GM21515 (cell line): ENCODE measurements around the gene PHETA1.

Source experiments
- ATAC-seq: cut with Tn5 transposase; IDR thresholded peaks from one replicate; pipeline ENCODE4 v1.9.1; 2021; ENCODE audit not compliant: unreplicated experiment

PHETA1 gene

DNA sequence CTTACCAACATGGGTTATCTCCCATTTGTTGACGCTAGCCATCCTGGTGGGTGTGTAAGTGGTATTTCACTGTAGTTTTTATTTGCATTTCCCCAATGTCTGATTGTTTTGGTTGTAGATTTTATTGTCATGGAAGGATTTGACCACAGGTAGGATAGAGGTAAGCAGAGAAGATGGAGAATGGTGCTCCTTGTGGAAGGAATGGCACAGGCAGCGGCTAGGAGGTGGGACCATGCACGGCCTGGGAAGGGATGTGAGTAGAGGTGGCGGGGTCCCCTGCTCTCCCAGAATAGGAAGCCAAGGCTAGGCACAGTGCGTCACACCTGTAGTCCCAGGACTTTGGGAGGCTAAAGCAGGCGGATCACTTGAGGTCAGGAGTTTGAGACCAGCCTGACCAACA, 41.4 kb downstream of the PHETA1 start:
- ATAC-seq, result no peak

DNA sequence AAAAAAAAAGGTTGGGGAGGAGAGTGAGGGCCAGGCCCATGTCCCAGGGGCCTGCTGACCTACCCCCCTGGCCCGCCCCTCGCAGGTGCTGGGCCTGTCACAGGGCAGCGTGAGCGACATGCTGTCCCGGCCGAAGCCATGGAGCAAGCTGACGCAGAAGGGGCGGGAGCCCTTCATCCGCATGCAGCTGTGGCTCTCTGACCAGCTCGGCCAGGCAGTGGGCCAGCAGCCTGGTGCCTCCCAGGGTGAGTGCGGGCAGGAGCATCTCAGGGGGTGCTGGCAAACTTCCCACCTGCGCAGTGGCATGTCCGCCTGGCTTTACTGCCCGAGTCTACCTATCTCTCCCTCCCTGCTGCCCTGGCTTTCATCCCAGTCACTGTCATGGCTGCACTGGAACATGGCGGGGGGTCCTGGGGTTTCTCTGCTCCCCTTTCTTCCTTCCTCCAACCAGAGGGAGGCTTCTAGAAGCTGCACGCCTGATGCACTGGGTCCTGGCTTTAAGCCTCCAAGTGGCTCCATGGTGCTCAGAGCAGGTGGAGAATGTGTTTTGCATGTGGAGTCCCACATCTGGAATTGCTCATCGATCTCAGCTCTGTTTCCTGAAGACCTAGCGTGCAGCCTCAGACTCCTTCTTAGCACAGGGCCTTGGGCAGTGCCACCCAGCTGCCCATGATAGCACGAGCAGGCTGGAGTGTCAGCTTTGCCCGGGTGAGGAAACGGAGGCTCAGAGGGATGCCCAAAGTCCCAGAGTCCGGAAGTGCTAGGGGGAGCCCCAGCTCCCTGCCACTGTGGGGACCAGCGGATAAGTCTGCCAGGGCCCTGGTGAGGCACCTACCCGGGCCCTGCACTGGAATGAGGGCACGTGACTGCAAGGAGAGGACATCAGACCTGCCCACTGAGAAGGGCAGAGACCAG, 46.3 kb downstream of the PHETA1 start:
- ATAC-seq, result no peak

DNA sequence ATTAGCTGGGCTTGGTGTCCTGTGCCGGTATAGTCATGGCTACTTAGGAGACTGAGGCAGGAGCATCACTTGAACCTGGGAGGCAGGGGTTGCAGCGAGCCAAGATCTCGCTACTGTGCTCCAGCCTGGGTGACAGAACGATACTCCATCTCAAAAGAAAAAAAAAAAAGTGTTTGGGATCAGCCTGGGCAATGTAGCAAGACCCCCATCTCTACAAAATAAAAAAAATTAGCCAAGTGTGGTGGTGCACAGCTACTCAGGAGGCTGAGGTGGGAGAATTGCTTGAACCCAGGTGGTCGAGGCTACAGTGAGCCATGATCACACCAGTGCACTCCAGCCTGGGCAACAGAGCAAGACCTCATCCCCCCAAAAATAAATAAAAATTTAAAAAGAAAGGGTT, 47.6 kb downstream of the PHETA1 start:
- no peak for ATAC-seq

DNA sequence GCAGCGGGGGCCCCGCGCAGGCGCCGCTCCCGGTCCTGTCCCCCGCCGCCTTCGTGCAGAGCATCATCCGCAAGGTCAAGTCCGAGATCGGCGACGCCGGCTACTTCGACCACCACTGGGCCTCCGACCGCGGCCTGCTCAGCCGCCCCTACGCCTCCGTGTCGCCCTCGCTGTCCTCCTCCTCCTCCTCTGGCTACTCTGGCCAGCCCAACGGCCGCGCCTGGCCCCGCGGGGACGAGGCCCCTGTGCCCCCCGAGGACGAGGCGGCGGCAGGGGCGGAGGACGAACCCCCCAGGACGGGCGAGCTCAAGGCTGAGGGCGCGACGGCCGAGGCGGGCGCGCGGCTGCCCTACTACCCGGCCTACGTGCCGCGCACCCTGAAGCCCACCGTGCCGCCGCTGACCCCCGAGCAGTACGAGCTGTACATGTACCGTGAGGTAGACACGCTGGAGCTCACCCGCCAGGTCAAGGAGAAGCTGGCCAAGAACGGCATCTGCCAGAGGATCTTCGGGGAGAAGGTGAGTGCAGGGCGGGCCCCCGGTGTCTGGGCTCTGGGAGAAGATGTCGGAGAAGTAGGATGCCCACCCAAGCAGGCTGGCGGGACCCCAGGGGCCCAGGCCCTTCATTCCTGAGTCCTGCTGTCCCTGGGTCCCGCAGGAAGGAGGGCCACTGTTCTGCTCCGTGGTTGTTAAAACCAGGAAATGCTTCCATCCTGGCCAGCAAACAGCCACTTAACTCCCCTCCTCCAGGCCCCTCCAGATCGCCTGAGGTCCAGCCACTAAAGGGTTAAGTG, 48.4 kb downstream of the PHETA1 start:
- no peak for ATAC-seq

DNA sequence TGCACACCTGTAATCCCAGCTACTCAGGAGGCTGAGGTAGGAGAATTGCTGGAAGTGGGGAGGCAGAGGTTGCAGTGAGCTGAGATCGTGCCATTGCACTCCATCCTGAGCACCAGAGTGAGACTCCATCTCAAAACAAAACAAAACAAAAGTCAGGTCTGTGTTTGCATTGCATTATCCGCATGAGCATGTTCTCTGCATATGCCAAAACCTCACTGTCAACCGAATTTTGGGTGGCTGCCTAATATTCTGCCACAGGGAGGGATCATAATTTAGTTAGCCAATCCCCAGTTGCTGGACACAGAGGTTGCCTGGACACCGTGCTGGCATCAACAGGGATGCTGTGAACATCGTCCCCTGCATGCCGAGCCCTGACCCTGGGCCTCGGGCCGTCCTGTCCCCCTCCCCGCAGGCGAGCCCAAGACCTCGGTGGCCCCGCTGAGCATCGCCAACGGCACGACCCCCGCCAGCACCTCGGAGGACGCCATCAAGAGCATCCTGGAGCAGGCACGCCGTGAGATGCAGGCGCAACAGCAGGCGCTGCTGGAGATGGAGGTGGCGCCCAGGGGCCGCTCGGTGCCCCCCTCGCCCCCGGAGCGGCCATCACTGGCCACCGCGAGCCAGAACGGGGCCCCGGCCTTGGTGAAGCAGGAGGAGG, 49.2 kb downstream of the PHETA1 start:
- ATAC-seq, result no peak

DNA sequence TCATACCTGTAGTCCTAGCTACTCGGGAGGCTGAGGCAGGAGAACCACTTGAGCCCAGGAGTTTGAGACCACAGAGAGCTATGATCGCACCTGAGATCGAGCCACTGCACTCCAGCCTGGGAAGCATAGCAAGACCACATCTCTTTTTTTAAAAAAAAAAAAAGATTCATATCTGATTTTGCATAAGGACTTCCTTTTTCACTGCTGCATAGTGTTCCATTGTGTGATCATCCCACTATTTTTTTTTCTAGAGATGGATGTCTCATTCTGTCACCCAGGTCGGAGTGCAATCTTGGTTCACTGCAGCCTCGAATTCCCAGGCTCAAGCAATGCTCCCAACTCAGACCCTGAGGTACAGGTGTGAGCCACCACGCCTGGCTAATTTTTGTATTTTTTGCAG, 50.4 kb downstream of the PHETA1 start:
- ATAC-seq, result no peak

DNA sequence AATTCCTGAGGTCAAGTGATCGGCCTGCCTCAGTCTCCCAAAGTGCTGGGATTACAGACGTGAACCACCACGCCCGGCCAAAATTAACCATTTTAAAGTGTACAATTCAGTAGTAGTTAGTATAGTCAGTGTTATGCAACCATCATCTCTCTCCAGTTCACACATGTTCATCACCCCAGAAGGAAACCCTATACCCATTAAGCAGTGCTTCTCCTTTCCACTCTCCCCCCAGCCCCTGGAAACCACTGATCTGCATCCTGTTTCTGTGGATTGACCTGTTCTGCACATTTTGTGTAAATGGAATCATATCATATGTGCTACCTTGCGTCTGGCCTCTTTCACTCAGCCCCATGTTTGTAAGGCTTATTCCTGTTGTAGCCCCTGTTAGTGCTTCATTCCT, 52.2 kb downstream of the PHETA1 start:
- ATAC-seq, result no peak

DNA sequence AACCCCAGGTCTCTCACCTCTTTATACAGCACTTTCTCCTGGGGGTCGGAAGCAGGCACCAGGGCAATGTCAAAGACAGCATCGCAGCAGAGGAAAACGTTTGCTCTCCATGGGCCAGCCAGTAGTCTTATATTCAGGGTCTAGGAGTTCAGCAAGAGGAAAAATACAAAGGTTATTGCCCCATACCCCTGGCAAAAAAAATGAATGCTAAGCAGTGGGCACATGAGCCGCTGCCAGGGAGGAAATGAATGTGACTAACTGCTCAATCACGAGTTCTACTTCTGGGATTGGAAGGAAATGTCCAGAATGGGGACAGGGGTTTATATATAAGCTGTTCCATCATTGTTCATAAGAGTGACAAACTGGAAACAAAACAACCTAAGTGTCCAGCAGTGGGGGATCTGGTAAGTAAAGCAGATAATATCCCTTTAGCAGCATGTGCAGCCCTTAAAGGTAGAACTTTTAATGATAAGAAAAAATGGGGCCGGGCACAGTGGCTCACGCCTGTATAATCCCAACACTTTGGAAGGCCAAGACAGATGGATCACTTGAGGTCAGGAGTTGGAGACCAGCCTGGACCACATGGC, 53.8 kb downstream of the PHETA1 start:
- no peak for ATAC-seq

DNA sequence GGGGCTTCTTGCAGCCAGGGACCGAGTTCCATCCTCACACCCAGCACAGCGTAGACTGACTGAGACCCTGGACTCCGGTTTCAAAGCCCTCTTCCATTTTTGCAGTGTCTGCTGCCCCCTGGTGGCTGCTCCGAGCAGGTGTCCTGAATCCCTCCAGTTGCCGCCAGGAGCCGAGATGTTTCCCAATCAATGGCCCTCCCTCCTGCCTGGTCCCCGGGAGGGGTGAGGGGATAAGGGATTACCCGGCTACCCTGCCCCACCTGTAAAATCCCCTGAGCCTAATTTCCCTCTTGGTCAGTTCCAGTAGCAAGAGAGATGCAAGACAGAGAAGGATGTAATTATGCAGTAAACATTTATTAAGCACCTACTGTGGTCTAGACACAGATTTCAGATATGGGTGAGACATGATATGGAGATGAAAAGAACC, 55.0 kb downstream of the PHETA1 start:
- no peak for ATAC-seq

DNA sequence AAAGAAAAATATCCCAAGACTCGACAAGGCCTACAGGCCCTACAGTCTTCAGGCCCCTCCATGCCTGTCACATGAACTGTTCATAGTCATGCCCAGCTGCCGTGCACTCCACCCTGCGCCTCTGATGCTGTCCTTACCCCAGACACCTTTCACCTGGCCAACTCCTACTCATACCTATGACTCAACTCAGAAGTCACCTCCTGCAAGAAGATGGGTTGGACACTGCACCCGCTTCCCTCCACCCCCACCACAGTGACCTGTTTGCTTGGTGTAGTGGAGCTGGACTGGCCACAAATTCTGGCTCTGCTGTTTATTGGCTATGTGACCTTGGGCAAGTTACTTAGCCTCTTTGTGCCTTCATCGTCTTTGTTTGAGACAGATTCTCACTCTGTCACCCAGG, 56.2 kb downstream of the PHETA1 start:
- no peak for ATAC-seq

DNA sequence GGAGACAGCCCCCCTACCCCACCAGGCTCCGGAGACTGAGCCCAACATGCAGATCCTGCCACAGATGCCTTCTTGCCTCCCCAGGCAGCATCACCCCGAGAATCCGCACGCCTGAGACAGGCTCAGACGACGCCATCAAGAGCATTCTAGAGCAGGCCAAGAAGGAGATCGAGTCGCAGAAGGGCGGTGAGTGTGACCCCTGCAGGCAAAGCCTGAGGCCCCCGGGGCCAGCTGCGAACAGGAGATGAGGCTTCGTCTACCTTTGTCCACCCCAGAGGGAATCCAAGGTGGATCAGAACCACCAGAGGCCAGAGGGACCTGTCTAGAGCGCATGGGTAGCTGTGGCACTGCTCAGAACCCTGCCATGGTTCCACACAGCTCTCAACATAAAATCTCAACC, 56.9 kb downstream of the PHETA1 start:
- ATAC-seq, result no peak

DNA sequence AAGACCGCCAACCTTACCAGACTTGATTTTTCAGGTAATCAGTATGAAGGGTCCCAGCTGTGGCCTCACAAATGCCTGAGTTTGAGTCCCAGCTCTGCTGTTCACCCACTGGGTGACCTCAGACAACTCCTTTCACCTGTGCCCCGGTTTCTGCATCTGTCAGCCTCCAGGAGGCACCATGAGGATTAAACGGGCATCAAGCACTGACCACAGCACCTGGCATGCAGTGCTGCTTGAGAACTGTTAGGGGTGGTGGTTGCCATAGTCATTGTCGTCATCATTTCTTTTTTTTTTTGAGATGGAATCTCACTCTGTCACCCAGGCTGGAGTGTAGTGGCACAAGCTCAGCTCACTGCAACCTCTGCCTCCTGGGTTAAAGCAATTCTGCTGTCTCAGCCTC, 57.9 kb downstream of the PHETA1 start:
- no peak for ATAC-seq
